Suprapubic skin (tissue), 4 donors: Measurements from ENCODE around the gene FCRL4.

Experiments
- CTCF ChIP-seq, 2 donors: fragments of 200-600 bp in 1 of 2; fragments of 450-650 bp in 1 of 2; sonication (generic) in 1 of 2; IDR thresholded peaks; one replicate each; pipeline ENCODE4 v1.5.1; 2016 to 2019; ENCODE audit warnings: antibody characterized with exemption in 2 of 2, mild to moderate bottlenecking in 1 of 2, moderate library complexity in 1 of 2
- EP300 ChIP-seq: sonication (generic); formaldehyde crosslinking; IDR thresholded peaks from one replicate; pipeline ENCODE4 v1.6.1; 2017; ENCODE audit warnings: antibody characterized with exemption
- POLR2A ChIP-seq, 2 donors: fragments of 450-650 bp; IDR thresholded peaks; one replicate each; pipeline ENCODE4 v1.6.1; 2017; ENCODE audit warnings: antibody characterized with exemption in 2 of 2, mild to moderate bottlenecking in 2 of 2, moderate library complexity in 2 of 2
- POLR2AphosphoS5 ChIP-seq, 3 donors: sonication (generic); formaldehyde crosslinking; IDR thresholded peaks; one replicate each; pipeline ENCODE4 v1.6.1; 2017; ENCODE audit warnings: antibody characterized with exemption in 3 of 3

GRCh38 chr1:157542676-157543075 is 55.2 kb downstream of the FCRL4 start:
- no peak for TF ChIP-seq EP300
- TF ChIP-seq CTCF (IDR thresholded peaks at IDR 0.05) = no peak
- TF ChIP-seq POLR2A (IDR thresholded peaks at IDR 0.05) = no peak
- TF ChIP-seq POLR2AphosphoS5 (IDR thresholded peaks at IDR 0.05) = no peak
